ENCODE results near the gene POLR3H.
A peak's percentile ranks its signal among the peaks of the same experiment; 100 is the strongest.

POLR3H gene

GRCh38 chr22:41512421-41513194 is 31.7 kb downstream of the POLR3H start:
- peak overlapping the region; percentile 89 for H3K27ac ChIP-seq
- TF ChIP-seq ZFX (IDR thresholded peaks at IDR 0.05), result no peak
- TF ChIP-seq, protein P1, sequence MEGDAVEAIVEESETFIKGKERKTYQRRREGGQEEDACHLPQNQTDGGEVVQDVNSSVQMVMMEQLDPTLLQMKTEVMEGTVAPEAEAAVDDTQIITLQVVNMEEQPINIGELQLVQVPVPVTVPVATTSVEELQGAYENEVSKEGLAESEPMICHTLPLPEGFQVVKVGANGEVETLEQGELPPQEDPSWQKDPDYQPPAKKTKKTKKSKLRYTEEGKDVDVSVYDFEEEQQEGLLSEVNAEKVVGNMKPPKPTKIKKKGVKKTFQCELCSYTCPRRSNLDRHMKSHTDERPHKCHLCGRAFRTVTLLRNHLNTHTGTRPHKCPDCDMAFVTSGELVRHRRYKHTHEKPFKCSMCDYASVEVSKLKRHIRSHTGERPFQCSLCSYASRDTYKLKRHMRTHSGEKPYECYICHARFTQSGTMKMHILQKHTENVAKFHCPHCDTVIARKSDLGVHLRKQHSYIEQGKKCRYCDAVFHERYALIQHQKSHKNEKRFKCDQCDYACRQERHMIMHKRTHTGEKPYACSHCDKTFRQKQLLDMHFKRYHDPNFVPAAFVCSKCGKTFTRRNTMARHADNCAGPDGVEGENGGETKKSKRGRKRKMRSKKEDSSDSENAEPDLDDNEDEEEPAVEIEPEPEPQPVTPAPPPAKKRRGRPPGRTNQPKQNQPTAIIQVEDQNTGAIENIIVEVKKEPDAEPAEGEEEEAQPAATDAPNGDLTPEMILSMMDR (conservative IDR thresholded peaks at IDR 0.05), result no peak

DNA sequence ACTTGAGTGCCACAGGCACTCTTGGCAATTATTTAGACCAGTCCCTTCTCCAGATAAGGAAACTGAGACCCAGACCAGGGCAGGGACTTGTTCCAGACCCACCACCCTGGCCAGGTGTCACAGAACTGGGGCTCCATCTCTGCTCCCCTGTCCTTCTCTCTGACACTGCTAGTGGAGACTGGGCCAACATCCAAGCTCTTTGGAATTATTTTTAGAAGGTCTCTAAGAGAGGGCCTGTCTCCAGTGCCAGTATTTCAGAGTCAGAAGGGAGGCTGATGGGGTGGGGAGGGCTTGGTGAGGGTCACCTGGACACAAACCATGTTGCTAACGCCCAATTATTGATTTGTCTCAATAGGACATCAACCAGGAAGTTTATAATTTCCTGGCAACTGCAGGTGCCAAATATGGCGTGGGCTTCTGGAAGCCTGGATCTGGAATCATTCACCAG is 32.7 kb downstream of the POLR3H start:
- H3K27ac ChIP-seq, result peak overlapping the region; percentile 89
- TF ChIP-seq, protein P1 (conservative IDR thresholded peaks at IDR 0.05), result no peak
- 0 out of 2 replicates have a peak, but pooled peaks have one; percentile 25 for TF ChIP-seq ZFX (IDR thresholded peaks at IDR 0.05)

GRCh38 chr22:41508770-41509170 is 35.5 kb downstream of the POLR3H start:
- no peak overlapping the region for H3K27ac ChIP-seq
- no peak for TF ChIP-seq ZFX (IDR thresholded peaks at IDR 0.05)
- TF ChIP-seq, protein P1 (conservative IDR thresholded peaks at IDR 0.05), result no peak

GRCh38 chr22:41507330-41508063 is 36.8 kb downstream of the POLR3H start:
- H3K27ac ChIP-seq, result no peak overlapping the region
- TF ChIP-seq ZFX (IDR thresholded peaks at IDR 0.05), result no peak
- TF ChIP-seq, protein P1 (conservative IDR thresholded peaks at IDR 0.05), result no peak

DNA sequence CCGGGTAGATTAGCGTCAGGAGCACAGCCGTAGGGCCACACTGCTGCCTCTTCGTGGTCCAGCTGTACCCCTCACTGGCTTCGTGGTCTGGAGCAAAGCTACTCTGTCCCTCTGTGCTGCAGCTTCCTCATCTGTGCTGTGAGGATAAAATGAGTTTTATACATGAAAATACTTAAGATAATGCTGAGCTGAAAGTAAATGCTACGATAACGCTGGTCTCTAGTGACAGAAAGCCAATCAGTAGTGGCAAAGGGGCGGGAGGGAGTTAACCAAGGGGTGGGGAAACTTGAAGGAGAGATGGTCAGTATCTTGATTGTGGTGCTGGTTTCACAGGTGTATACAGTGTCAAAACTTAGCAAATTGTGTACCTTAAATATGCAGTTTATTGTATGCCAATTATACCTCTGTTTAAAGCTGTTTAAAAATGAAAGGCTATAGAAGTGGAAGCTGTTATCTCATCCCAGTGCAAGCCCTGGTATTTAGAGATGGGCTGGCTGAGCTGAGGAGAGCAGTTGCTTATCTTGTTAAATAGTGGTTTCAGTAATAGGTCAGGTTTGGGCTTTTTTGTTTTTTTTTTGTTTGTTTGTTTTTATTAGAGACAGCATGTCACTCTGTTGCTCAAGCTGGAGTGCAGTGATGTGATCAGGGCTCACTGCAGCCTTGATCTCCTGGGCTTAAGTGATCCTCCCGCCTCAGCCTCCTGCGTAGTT is 38.6 kb downstream of the POLR3H start:
- H3K27ac ChIP-seq, result no peak overlapping the region
- TF ChIP-seq, protein P1 (conservative IDR thresholded peaks at IDR 0.05), result no peak
- TF ChIP-seq ZFX (IDR thresholded peaks at IDR 0.05), result no peak

DNA sequence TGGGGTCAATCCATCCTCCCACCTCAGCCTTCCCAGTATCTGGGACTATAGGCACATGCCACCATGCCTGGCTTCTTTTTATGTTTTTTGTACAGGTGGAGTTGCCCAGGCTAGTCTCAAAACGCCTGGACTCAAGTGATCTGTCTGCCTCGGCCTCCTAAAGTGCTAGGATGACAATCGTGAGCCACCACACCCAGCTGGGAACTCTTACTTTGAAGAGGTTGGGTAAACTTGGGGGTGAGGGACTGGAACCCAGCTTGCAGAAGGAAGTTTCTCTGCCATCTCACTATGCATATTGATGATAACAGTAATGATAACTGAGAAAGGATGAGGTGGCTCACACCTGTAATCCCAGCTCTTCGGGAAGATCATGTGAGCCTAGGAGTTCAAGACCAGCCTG is 39.5 kb downstream of the POLR3H start:
- TF ChIP-seq, protein P1 (conservative IDR thresholded peaks at IDR 0.05), result no peak
- no peak for TF ChIP-seq ZFX (IDR thresholded peaks at IDR 0.05)
- H3K27ac ChIP-seq, result no peak overlapping the region

Measured in C4-2B (cell line).